K562 (cell line): ENCODE measurements around the gene RPS8. TPM values are rescaled to one million over a fixed set of nuclear protein-coding genes. Genes with fewer than 3 reads are reported as not detected.

Source experiments
- CC2D1A ChIP-seq: fragments of 450-650 bp; IDR thresholded peaks from 2 replicates; pipeline ENCODE4 v1.6.1; 2017; ENCODE audit warnings: mild to moderate bottlenecking
- HDAC8 ChIP-seq: fragments of 450-650 bp; IDR thresholded peaks from 2 replicates; pipeline ENCODE4 v1.6.1; 2016; ENCODE audit warnings: mild to moderate bottlenecking, missing genetic modification characterization, moderate library complexity, missing compliant biosample characterization
- JUN ChIP-seq, 2 experiments: sonication (generic) in 1 of 2; formaldehyde crosslinking in 1 of 2; IDR thresholded peaks; 2 replicates each; pipeline versions ENCODE4 v1.6.1 to v1.8.0; 2012 to 2022; ENCODE audit warnings: borderline replicate concordance in 2 of 2, mild to moderate bottlenecking in 2 of 2, improper control_type of control experiment in 1 of 2, low read depth in 1 of 2, low read length in 1 of 2, missing genetic modification reagents in 1 of 2
- JUND ChIP-seq, 2 experiments: IDR thresholded peaks; 2 replicates in 1 of 2; 3 replicates in 1 of 2; pipeline ENCODE4 v1.6.1; 2011; ENCODE audit warnings: borderline replicate concordance in 2 of 2, low read depth in 2 of 2, low read length in 2 of 2, improper control_type of control experiment in 1 of 2, missing biosample characterization in 1 of 2, missing genetic modification characterization in 1 of 2, missing genetic modification reagents in 1 of 2
- NUFIP1 ChIP-seq: fragments of 450-650 bp; IDR thresholded peaks from 2 replicates; pipeline ENCODE4 v1.6.1; 2018; ENCODE audit not compliant: partially characterized antibody
- U2AF2 ChIP-seq: fragments of 200-400 bp; formaldehyde crosslinking; optimal IDR thresholded peaks from 2 replicates; pipeline ENCODE3; 2017; ENCODE audit warnings: low read depth, mild to moderate bottlenecking, low read length
- ZNF785 ChIP-seq: fragments of 250-450 bp; sonication (Bioruptor Pico); IDR thresholded peaks from 2 replicates; pipeline ENCODE4 v1.4.0; 2020; ENCODE audit warnings: mild to moderate bottlenecking
- ZSCAN32 ChIP-seq: fragments of 450-650 bp; formaldehyde crosslinking; IDR thresholded peaks from 2 replicates; pipeline ENCODE4 v1.4.0; 2020; ENCODE audit warnings: mild to moderate bottlenecking, moderate library complexity
- polyA plus RNA-seq, 8 experiments: library from polyadenylated mRNA; depleted of rRNA in 4 of 8; stranded (reverse) in 5 of 8; unstranded in 3 of 8; fragments of >200 nt; fragmentation: Nextera tagmentation in 2 of 8; fragmentation: Illumina TruSeq in 1 of 8; extraction: Ambion mirVana in 2 of 8; extraction: Trizol in 1 of 8; gene quantifications; 2 replicates each; pipeline versions ENCODE4 v1.2.1 to v1.2.3, GENCODE V29; 2011 to 2014; ENCODE audit warnings: inconsistent platforms in 1 of 8, missing spikeins in 1 of 8
- total RNA-seq, 7 experiments: library from RNA; depleted of rRNA in 6 of 7; stranded (reverse); fragments of >200 nt in 6 of 7; fragmentation: Illumina TruSeq in 2 of 7; extraction: Trizol in 2 of 7; gene quantifications; 2 replicates each; pipeline versions ENCODE4 v1.2.1 to v1.2.3, GENCODE V29; 2011 to 2021; ENCODE audit warnings: low replicate concordance in 1 of 7
- TF ChIP-seq, protein P1 (sequence below): sonication (generic); formaldehyde crosslinking; IDR thresholded peaks from 2 replicates; pipeline ENCODE4 v1.8.1; 2023; ENCODE audit warnings: mild to moderate bottlenecking, missing genetic modification reagents
- TF ChIP-seq, protein P2 (sequence below), 3 experiments: fragments of 200-800 bp in 1 of 3; sonication (Bioruptor generic) in 1 of 3; sonication (generic) in 1 of 3; formaldehyde crosslinking in 1 of 3; IDR thresholded peaks; 2 replicates each; pipeline versions ENCODE4 v1.6.1 to v1.8.0; 2016 to 2022; ENCODE audit warnings: mild to moderate bottlenecking in 2 of 3, missing compliant biosample characterization in 2 of 3, missing genetic modification characterization in 2 of 3, missing genetic modification reagents in 1 of 3
- TF ChIP-seq, protein P3 (sequence below), 3 experiments: fragments of 200-800 bp in 1 of 3; fragments of 250-450 bp in 1 of 3; fragments of 450-650 bp in 1 of 3; sonication (Bioruptor Pico) in 1 of 3; sonication (Bioruptor generic) in 1 of 3; formaldehyde crosslinking in 1 of 3; IDR thresholded peaks; 2 replicates each; pipeline versions ENCODE4 v1.6.1 to v1.8.0; 2016 to 2022; ENCODE audit warnings: mild to moderate bottlenecking in 2 of 3, missing genetic modification characterization in 2 of 3, missing compliant biosample characterization in 1 of 3, moderate library complexity in 1 of 3
- TF ChIP-seq, protein P4 (sequence below): sonication (generic); IDR thresholded peaks from 2 replicates; pipeline ENCODE4 v1.6.1; 2016
- TF ChIP-seq, protein P5 (sequence below), 2 experiments: fragments of 250-450 bp in 1 of 2; fragments of 450-650 bp in 1 of 2; sonication (Bioruptor Pico) in 1 of 2; IDR thresholded peaks; 2 replicates each; pipeline versions ENCODE4 v1.6.1 to v1.8.0; 2016 to 2021; ENCODE audit warnings: mild to moderate bottlenecking in 2 of 2, moderate library complexity in 2 of 2, missing compliant biosample characterization in 1 of 2, missing genetic modification characterization in 1 of 2

RPS8 gene
- total and polyA plus RNA-seq, 9 of the 15 experiments (the other 6 are each of a cell fraction or from before 2014, with no cell fraction given), result 2,431 to 4,168 (median 3,109) TPM

DNA sequence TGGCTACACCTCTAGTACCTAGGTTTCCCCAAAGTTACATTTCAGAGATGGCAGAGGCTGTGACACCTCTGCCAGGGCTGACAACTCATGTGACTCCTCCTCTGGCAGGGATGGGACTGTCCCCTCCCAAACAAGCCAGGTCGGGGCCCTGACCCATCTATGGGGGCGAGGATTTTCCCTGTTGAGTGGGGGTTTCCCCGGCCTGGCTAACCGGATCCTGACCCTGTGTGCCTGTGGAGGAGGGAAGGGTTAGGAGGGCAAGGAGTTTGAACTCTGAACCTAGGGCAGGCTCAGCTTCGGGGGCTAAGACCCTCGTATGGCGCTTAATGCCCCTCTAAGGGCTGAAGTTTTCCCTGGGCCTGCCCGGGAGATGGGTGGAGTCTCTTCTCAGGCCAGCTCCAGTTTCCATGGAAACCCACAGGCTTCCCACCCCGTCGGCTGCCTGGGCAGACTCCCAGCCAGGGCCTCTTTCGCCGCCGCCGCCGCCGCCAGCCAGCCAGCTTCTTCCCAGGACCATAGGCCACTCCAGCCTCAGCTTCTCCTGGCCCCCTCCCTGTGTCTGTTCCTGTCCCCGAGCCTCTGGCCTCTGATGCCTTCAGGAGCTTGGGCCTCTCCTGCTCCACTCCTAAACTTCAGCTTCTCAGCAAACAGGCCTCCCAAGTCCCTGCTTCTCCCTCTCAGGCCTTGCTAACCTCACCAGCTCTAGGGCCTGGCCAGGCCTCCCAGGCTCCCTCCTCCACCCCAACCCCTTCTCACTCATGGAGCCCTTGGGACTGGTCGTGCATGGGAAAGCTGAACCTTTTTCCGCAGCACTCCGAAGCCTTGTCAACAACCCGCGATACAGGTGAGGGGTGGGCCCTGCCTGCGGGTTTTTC lies 33.0 kb downstream of the RPS8 start, which contains the start of gene BTBD19 (continued):
- TF ChIP-seq JUN (IDR thresholded peaks at IDR 0.05; ENCODE audit: borderline replicate concordance, low read depth, low read length) (no peak), JUN (CRISPR knock-in tag; IDR thresholded peaks at IDR 0.05; ENCODE audit: borderline replicate concordance) (peak; percentile 11; the same call in 1 of the 2 replicates), CC2D1A (0 out of 2 replicates have a peak, but pooled peaks have one; percentile 5), NUFIP1 (no peak), HDAC8 (tag) (peak; percentile 28; the same call in 1 of the 2 replicates), ZNF785 (CRISPR knock-in tag) (no peak), ZSCAN32 (0 out of 2 replicates have a peak, but pooled peaks have one; percentile 14), JUND (IDR thresholded peaks at IDR 0.05; ENCODE audit: borderline replicate concordance, low read depth, low read length) (no peak), JUND (tag; IDR thresholded peaks at IDR 0.05; ENCODE audit: borderline replicate concordance, low read depth, low read length) (no peak), U2AF2 (no peak)
- TF ChIP-seq, protein P1, sequence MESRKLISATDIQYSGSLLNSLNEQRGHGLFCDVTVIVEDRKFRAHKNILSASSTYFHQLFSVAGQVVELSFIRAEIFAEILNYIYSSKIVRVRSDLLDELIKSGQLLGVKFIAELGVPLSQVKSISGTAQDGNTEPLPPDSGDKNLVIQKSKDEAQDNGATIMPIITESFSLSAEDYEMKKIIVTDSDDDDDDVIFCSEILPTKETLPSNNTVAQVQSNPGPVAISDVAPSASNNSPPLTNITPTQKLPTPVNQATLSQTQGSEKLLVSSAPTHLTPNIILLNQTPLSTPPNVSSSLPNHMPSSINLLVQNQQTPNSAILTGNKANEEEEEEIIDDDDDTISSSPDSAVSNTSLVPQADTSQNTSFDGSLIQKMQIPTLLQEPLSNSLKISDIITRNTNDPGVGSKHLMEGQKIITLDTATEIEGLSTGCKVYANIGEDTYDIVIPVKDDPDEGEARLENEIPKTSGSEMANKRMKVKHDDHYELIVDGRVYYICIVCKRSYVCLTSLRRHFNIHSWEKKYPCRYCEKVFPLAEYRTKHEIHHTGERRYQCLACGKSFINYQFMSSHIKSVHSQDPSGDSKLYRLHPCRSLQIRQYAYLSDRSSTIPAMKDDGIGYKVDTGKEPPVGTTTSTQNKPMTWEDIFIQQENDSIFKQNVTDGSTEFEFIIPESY (CRISPR knock-in tag), result 0 out of 2 replicates have a peak, but pooled peaks have one; percentile 43
- TF ChIP-seq, protein P2, sequence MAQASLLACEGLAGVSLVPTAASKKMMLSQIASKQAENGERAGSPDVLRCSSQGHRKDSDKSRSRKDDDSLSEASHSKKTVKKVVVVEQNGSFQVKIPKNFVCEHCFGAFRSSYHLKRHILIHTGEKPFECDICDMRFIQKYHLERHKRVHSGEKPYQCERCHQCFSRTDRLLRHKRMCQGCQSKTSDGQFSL (CRISPR knock-in tag; IDR thresholded peaks at IDR 0.05), result no peak
- TF ChIP-seq, protein P2 (tag; IDR thresholded peaks at IDR 0.05), result peak; percentile 11 to 16; a peak in 1 of 4 replicates
- TF ChIP-seq, protein P3, sequence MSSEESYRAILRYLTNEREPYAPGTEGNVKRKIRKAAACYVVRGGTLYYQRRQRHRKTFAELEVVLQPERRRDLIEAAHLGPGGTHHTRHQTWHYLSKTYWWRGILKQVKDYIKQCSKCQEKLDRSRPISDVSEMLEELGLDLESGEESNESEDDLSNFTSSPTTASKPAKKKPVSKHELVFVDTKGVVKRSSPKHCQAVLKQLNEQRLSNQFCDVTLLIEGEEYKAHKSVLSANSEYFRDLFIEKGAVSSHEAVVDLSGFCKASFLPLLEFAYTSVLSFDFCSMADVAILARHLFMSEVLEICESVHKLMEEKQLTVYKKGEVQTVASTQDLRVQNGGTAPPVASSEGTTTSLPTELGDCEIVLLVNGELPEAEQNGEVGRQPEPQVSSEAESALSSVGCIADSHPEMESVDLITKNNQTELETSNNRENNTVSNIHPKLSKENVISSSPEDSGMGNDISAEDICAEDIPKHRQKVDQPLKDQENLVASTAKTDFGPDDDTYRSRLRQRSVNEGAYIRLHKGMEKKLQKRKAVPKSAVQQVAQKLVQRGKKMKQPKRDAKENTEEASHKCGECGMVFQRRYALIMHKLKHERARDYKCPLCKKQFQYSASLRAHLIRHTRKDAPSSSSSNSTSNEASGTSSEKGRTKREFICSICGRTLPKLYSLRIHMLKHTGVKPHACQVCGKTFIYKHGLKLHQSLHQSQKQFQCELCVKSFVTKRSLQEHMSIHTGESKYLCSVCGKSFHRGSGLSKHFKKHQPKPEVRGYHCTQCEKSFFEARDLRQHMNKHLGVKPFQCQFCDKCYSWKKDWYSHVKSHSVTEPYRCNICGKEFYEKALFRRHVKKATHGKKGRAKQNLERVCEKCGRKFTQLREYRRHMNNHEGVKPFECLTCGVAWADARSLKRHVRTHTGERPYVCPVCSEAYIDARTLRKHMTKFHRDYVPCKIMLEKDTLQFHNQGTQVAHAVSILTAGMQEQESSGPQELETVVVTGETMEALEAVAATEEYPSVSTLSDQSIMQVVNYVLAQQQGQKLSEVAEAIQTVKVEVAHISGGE (CRISPR knock-in tag; IDR thresholded peaks at IDR 0.05), result 0 out of 6 replicates have a peak, but pooled peaks of 1 of the 3 experiments have one; percentile 7
- TF ChIP-seq, protein P4, sequence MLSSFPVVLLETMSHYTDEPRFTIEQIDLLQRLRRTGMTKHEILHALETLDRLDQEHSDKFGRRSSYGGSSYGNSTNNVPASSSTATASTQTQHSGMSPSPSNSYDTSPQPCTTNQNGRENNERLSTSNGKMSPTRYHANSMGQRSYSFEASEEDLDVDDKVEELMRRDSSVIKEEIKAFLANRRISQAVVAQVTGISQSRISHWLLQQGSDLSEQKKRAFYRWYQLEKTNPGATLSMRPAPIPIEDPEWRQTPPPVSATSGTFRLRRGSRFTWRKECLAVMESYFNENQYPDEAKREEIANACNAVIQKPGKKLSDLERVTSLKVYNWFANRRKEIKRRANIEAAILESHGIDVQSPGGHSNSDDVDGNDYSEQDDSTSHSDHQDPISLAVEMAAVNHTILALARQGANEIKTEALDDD, result no peak
- TF ChIP-seq, protein P5, sequence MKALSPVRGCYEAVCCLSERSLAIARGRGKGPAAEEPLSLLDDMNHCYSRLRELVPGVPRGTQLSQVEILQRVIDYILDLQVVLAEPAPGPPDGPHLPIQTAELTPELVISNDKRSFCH (CRISPR knock-in tag; IDR thresholded peaks at IDR 0.05), result no peak
- TF ChIP-seq, protein P5 (tag; IDR thresholded peaks at IDR 0.05), result peak; percentile 10
